Uterus (tissue), 2 donors: ENCODE measurements around the gene CNPY1.

Source experiments
- CTCF ChIP-seq, 4 experiments: fragments of 200-600 bp in 2 of 4; fragments of 450-650 bp in 2 of 4; sonication (generic) in 2 of 4; IDR thresholded peaks; one replicate each; pipeline ENCODE4 v1.5.1; 2016 to 2019; ENCODE audit warnings: antibody characterized with exemption in 4 of 4, mild to moderate bottlenecking in 2 of 4, moderate library complexity in 1 of 4
- POLR2A ChIP-seq, 2 donors: fragments of 450-650 bp; IDR thresholded peaks; one replicate each; pipeline ENCODE4 v1.6.1; 2016; ENCODE audit warnings: antibody characterized with exemption in 2 of 2, mild to moderate bottlenecking in 1 of 2, moderate library complexity in 1 of 2

GRCh38 chr7:155560196-155560885 is 14.0 kb upstream of the CNPY1 start:
- TF ChIP-seq CTCF (IDR thresholded peaks at IDR 0.05) (no peak), POLR2A (IDR thresholded peaks at IDR 0.05) (no peak)
